Measurements from ENCODE around the gene KCNK16.

- TF ChIP-seq CTCF (IDR thresholded peaks at IDR 0.05), result no peak
- no peak for TF ChIP-seq POLR2A (IDR thresholded peaks at IDR 0.05)
These were observed 47.9 kb upstream of the KCNK16 start for GRCh38 chr6:39370390-39370789.

Data from heart left ventricle (tissue), 13 donors.